ENCODE measurements around the gene VEGFA.

- TF ChIP-seq POLR2AphosphoS5 (IDR thresholded peaks at IDR 0.05; ENCODE audit: low read depth, low read length) (no peak), REST (IDR thresholded peaks at IDR 0.05; ENCODE audit: insufficient read depth in 1 of 2, low read depth in 2 of 2, low read length in 2 of 2) (no peak), TAF1 (IDR thresholded peaks at IDR 0.05; ENCODE audit: borderline replicate concordance, insufficient read depth, low read length) (no peak), SIN3A (IDR thresholded peaks at IDR 0.05; ENCODE audit: borderline replicate concordance, insufficient read depth, low read length) (no peak), FOXP2 (optimal IDR thresholded peaks at IDR 0.05; ENCODE audit: borderline replicate concordance, extremely low read depth, extremely low read length, insufficient read depth) (no peak)
These were observed 40.5 kb upstream of the VEGFA start for GRCh38 chr6:43729537-43729936.

Measured in PFSK-1 (cell line).